SK-N-SH (cell line): ENCODE results near the gene ZEB2. TPM values are rescaled to one million over a fixed set of nuclear protein-coding genes. Genes with fewer than 3 reads are reported as not detected.

Experiments used
- CTCF ChIA-PET: fragments of 300-600, 350-600 bp; formaldehyde crosslinking; extraction: SDS; loops from one replicate; lab custom pipeline; 2021; lab: Yijun Ruan, JAX
- POLR2A ChIA-PET: fragments of 350-600 bp; sonication (Branson Sonifier 250); formaldehyde crosslinking; extraction: SDS; loops from one replicate; lab custom pipeline; 2020; ENCODE audit warnings: antibody characterized with exemption, inconsistent platforms; lab: Yijun Ruan, JAX
- DNase-seq: peaks from one replicate; pipeline ENCODE4 v3.0.0; 2012
- H2AFZ ChIP-seq: fragments of 200-600 bp; sonication (generic); 2 replicates; pipeline ENCODE4 v1.8.1; 2016; ENCODE audit warnings: antibody characterized with exemption, mild to moderate bottlenecking, low read depth
- H3F3A ChIP-seq: fragments of 200-600 bp; sonication (generic); replicated peaks from 2 replicates; pipeline ENCODE3; 2016; ENCODE audit warnings: antibody characterized with exemption, mild to moderate bottlenecking; ENCODE audit not compliant: insufficient read depth
- H3K27ac ChIP-seq, 2 experiments: fragments of 200-500 bp in 1 of 2; fragments of 200-600 bp in 1 of 2; sonication (Bioruptor generic) in 1 of 2; sonication (generic), shearing (Covaris generic) in 1 of 2; 2 replicates each; pipeline versions ENCODE4 v1.5.1 to v1.6.1; 2014 to 2016; ENCODE audit warnings: low read depth in 2 of 2, inconsistent platforms in 1 of 2, low read length in 1 of 2, mild to moderate bottlenecking in 1 of 2, mixed read lengths in 1 of 2
- H3K27me3 ChIP-seq: fragments of 200-600 bp; sonication (generic), shearing (Covaris generic); 2 replicates; pipeline ENCODE4 v1.6.1; 2016; ENCODE audit warnings: mixed run types; ENCODE audit not compliant: insufficient read depth
- H3K36me3 ChIP-seq, 2 experiments: fragments of 200-500 bp in 1 of 2; fragments of 200-600 bp in 1 of 2; sonication (Bioruptor generic) in 1 of 2; sonication (generic) in 1 of 2; replicated peaks in 1 of 2; 2 replicates each; pipeline versions ENCODE3 to v1.5.1; 2014 to 2016; ENCODE audit warnings: low read length in 1 of 2, mild to moderate bottlenecking in 1 of 2; ENCODE audit not compliant: insufficient read depth in 2 of 2, control insufficient read depth in 1 of 2
- H3K4me1 ChIP-seq, 2 experiments: fragments of 200-500 bp in 1 of 2; fragments of 200-600 bp in 1 of 2; sonication (Bioruptor generic) in 1 of 2; sonication (generic), shearing (Covaris generic) in 1 of 2; 2 replicates each; pipeline versions ENCODE4 v1.5.1 to v1.6.1; 2014 to 2016; ENCODE audit warnings: low read depth in 1 of 2, low read length in 1 of 2, mixed run types in 1 of 2; ENCODE audit not compliant: insufficient read depth in 2 of 2, control insufficient read depth in 1 of 2
- H3K4me2 ChIP-seq: fragments of 200-600 bp; sonication (generic), shearing (Covaris generic); 2 replicates; pipeline ENCODE4 v1.6.1; 2017; ENCODE audit warnings: mixed run types
- H3K4me3 ChIP-seq, 2 experiments: fragments of 200-500 bp in 1 of 2; fragments of 200-600 bp in 1 of 2; sonication (Bioruptor generic) in 1 of 2; sonication (generic), shearing (Covaris generic) in 1 of 2; 2 replicates each; pipeline versions ENCODE4 v1.5.1 to v1.8.1; 2014 to 2016; ENCODE audit warnings: low read depth in 2 of 2, inconsistent platforms in 1 of 2, low read length in 1 of 2, mild to moderate bottlenecking in 1 of 2, mixed read lengths in 1 of 2, moderate library complexity in 1 of 2
- H3K79me2 ChIP-seq: fragments of 200-600 bp; sonication (generic); 2 replicates; pipeline ENCODE4 v1.8.1; 2017; ENCODE audit warnings: mild to moderate bottlenecking; ENCODE audit not compliant: insufficient read depth
- H3K9ac ChIP-seq: fragments of 200-600 bp; sonication (generic); 2 replicates; pipeline ENCODE4 v1.6.1; 2017; ENCODE audit warnings: mixed run types
- H3K9me2 ChIP-seq: fragments of 200-600 bp; sonication (generic); 2 replicates; pipeline ENCODE4 v1.6.1; 2017; ENCODE audit warnings: mixed run types
- H3K9me3 ChIP-seq: fragments of 200-600 bp; sonication (generic); 2 replicates; pipeline ENCODE4 v1.6.1; 2017; ENCODE audit warnings: mixed run types, mild to moderate bottlenecking, moderate library complexity
- H4K20me1 ChIP-seq: fragments of 200-600 bp; sonication (generic); 2 replicates; pipeline ENCODE4 v1.6.1; 2017; ENCODE audit warnings: mild to moderate bottlenecking, mixed run types; ENCODE audit not compliant: insufficient read depth
- CHD2 ChIP-seq: fragments of 150-350 bp; IDR thresholded peaks from 2 replicates; pipeline ENCODE4 v1.6.1; 2018; ENCODE audit warnings: low read length; ENCODE audit not compliant: partially characterized antibody
- EP300 ChIP-seq, 2 experiments: IDR thresholded peaks; 2 replicates each; pipeline versions ENCODE4 v1.4.0 to v1.6.1; 2012; ENCODE audit warnings: borderline replicate concordance in 1 of 2, low read depth in 1 of 2, low read length in 1 of 2
- FOSL2 ChIP-seq: IDR thresholded peaks from 2 replicates; pipeline ENCODE4 v1.4.0; 2012; ENCODE audit warnings: low read depth, mild to moderate bottlenecking, moderate library complexity, borderline replicate concordance
- FOXJ3 ChIP-seq: sonication (generic); formaldehyde crosslinking; IDR thresholded peaks from 2 replicates; pipeline ENCODE4 v1.5.1; 2020; ENCODE audit warnings: mild to moderate bottlenecking, missing genetic modification reagents
- GABPA ChIP-seq: IDR thresholded peaks from 2 replicates; pipeline ENCODE4 v1.4.0; 2012; ENCODE audit warnings: low read depth, mild to moderate bottlenecking
- GATA2 ChIP-seq: sonication (generic); formaldehyde crosslinking; IDR thresholded peaks from 2 replicates; pipeline ENCODE4 v1.5.0; 2020; ENCODE audit warnings: mild to moderate bottlenecking, missing genetic modification reagents
- IRF3 ChIP-seq: fragments of 150-350 bp; IDR thresholded peaks from 2 replicates; pipeline ENCODE4 v1.6.1; 2016; ENCODE audit warnings: mild to moderate bottlenecking, low read depth, low read length
- MAX ChIP-seq: IDR thresholded peaks from 2 replicates; pipeline ENCODE4 v1.4.0; 2012; ENCODE audit warnings: low read depth
- MEF2A ChIP-seq: IDR thresholded peaks from 2 replicates; pipeline ENCODE4 v1.4.0; 2012; ENCODE audit warnings: low read depth, borderline replicate concordance
- PBX3 ChIP-seq: IDR thresholded peaks from 2 replicates; pipeline ENCODE4; 2012
- RAD21 ChIP-seq: IDR thresholded peaks from 2 replicates; pipeline ENCODE4 v1.6.1; 2012; ENCODE audit warnings: mild to moderate bottlenecking, low read length
- SIN3A ChIP-seq: IDR thresholded peaks from 2 replicates; pipeline ENCODE4 v1.6.1; 2012; ENCODE audit warnings: low read depth, mild to moderate bottlenecking, low read length, moderate library complexity, borderline replicate concordance
- SMC3 ChIP-seq: IDR thresholded peaks from 2 replicates; pipeline ENCODE4 v1.6.1; 2012; ENCODE audit warnings: low read depth, low read length, improper control_type of control experiment
- TAF1 ChIP-seq: IDR thresholded peaks from 2 replicates; pipeline ENCODE4 v1.6.1; 2012; ENCODE audit warnings: low read depth, mild to moderate bottlenecking, low read length, moderate library complexity, borderline replicate concordance
- TCF12 ChIP-seq: IDR thresholded peaks from 2 replicates; pipeline ENCODE4 v1.4.0; 2012
- TEAD4 ChIP-seq: IDR thresholded peaks from 2 replicates; pipeline ENCODE4 v1.4.0; 2012; ENCODE audit warnings: mild to moderate bottlenecking, borderline replicate concordance; ENCODE audit not compliant: insufficient read depth
- USF1 ChIP-seq: IDR thresholded peaks from 2 replicates; pipeline ENCODE4 v1.4.0; 2012; ENCODE audit warnings: low read depth, borderline replicate concordance
- WGBS: methylation state at CpG from one replicate; pipeline ENCODE4 v1.1.6; 2017; ENCODE audit warnings: low lambda C conversion rate; 5-methylcytosine and 5-hydroxymethylcytosine counted together
- polyA plus RNA-seq, 3 experiments: library from polyadenylated mRNA; depleted of rRNA; stranded (reverse); fragments of >200 nt; gene quantifications; 2 replicates each; pipeline ENCODE4 v1.2.3, GENCODE V29; 2012

Gene ZEB2
- polyA plus RNA-seq, 1 of the 3 experiments (the other 2 are of a cell fraction), result 16.3 TPM

- Histone ChIP-seq H4K20me1 (no peaks in the 10 kb centered on the region), H3K9me3 (no peaks in the 10 kb centered on the region), H3K4me1 (no peaks in the 10 kb centered on the region), H3F3A (no peaks in the 10 kb centered on the region), H3K36me3 (no peaks in the 10 kb centered on the region), H3K9me2 (no peaks in the 10 kb centered on the region), H3K4me3 (no peak overlapping the region), H3K9ac (no peak overlapping the region), H3K4me2 (no peak overlapping the region), H3K27ac (no peak overlapping the region), H3K27me3 (no peaks in the 10 kb centered on the region), H3K79me2 (no peaks in the 10 kb centered on the region), H2AFZ (no peak overlapping the region)
- ChIA-PET CTCF (no interaction called here), POLR2A (no interaction called here)
- no peak for DNase-seq
- TF ChIP-seq USF1, result no peak
- no peak for TF ChIP-seq SIN3A
- TF ChIP-seq FOXJ3 (CRISPR knock-in tag), result no peak
- TF ChIP-seq GABPA, result no peak
- TF ChIP-seq MEF2A, result no peak
- TF ChIP-seq TAF1, result no peak
- TF ChIP-seq MAX, result no peak
- no peak for TF ChIP-seq TCF12
- TF ChIP-seq CHD2, result no peak
- no peak for TF ChIP-seq GATA2 (CRISPR knock-in tag)
- 86% methylated on average over 4 of the region's 4 CpGs for WGBS
These were observed 19.4 kb upstream of the ZEB2 start for GRCh38 chr2:144539289-144539782.

GRCh38 chr2:144535300-144535699, 15.4 kb upstream of the ZEB2 start:
- H3K27me3 ChIP-seq, result no peaks in the 10 kb centered on the region
- POLR2A ChIA-PET, result no interaction called here
- DNase-seq, result no peak
- no peaks in the 10 kb centered on the region for H4K20me1 ChIP-seq
- H2AFZ ChIP-seq, result no peak overlapping the region
- TF ChIP-seq IRF3, result no peak
- TF ChIP-seq MAX, result no peak
- TF ChIP-seq PBX3, result no peak
- no peak for TF ChIP-seq FOSL2
- no peak for TF ChIP-seq SMC3
- TF ChIP-seq TEAD4, result no peak
- TF ChIP-seq SIN3A, result no peak
- no peak for TF ChIP-seq EP300 (IDR thresholded peaks at IDR 0.05; ENCODE audit: borderline replicate concordance in 1 of 2, low read depth in 1 of 2, low read length in 1 of 2)
- no peak for TF ChIP-seq CHD2
- no peak for TF ChIP-seq RAD21
- TF ChIP-seq GABPA, result no peak
- TF ChIP-seq, all 33 proteins: peak for 0
- Histone ChIP-seq H3K27ac (no peak overlapping the region), H3K9me2 (no peaks in the 10 kb centered on the region), H3K9me3 (no peaks in the 10 kb centered on the region), H3K4me1 (no peaks in the 10 kb centered on the region), H3K4me2 (no peak overlapping the region), H3K36me3 (no peaks in the 10 kb centered on the region), H3K4me3 (no peak overlapping the region), H3F3A (no peaks in the 10 kb centered on the region), H3K79me2 (no peaks in the 10 kb centered on the region), H3K9ac (no peak overlapping the region)
- 90% methylated on average over 2 of the region's 2 CpGs for WGBS
- CTCF ChIA-PET, result no interaction called here
